ENCODE results near the gene WNK2.

WNK2 gene

GRCh38 chr9:93295031-93295430, 111.1 kb downstream of the WNK2 start:
- TF ChIP-seq CTCF (conservative IDR thresholded peaks at IDR 0.05) (no peak), ZFX (IDR thresholded peaks at IDR 0.05) (no peak)
- no peak overlapping the region for H3K27ac ChIP-seq

GRCh38 chr9:93295456-93296076, 111.6 kb downstream of the WNK2 start:
- TF ChIP-seq ZFX (IDR thresholded peaks at IDR 0.05) (no peak), CTCF (conservative IDR thresholded peaks at IDR 0.05) (no peak)
- H3K27ac ChIP-seq, result no peak overlapping the region

- TF ChIP-seq ZFX (IDR thresholded peaks at IDR 0.05), result no peak
- TF ChIP-seq CTCF (conservative IDR thresholded peaks at IDR 0.05), result no peak
- H3K27ac ChIP-seq, result no peak overlapping the region
Observed at GRCh38 chr9:93296889-93297480, 113.0 kb downstream of the WNK2 start.

- H3K27ac ChIP-seq, result no peak overlapping the region
- TF ChIP-seq ZFX (IDR thresholded peaks at IDR 0.05) (no peak), CTCF (conservative IDR thresholded peaks at IDR 0.05) (no peak)
Observed at GRCh38 chr9:93297659-93298497, 113.9 kb downstream of the WNK2 start.

- TF ChIP-seq ZFX (IDR thresholded peaks at IDR 0.05), result no peak
- TF ChIP-seq CTCF (conservative IDR thresholded peaks at IDR 0.05), result no peak
- no peak overlapping the region for H3K27ac ChIP-seq
Observed at GRCh38 chr9:93298498-93299417, 114.8 kb downstream of the WNK2 start.

GRCh38 chr9:93299418-93300174, 115.7 kb downstream of the WNK2 start:
- no peak overlapping the region for H3K27ac ChIP-seq
- no peak for TF ChIP-seq ZFX (IDR thresholded peaks at IDR 0.05)
- TF ChIP-seq CTCF (conservative IDR thresholded peaks at IDR 0.05), result no peak

Data from C4-2B (cell line).